HG03196 (cell line): ENCODE results near the gene LIPC.

Experiments
- ATAC-seq: cut with Tn5 transposase; IDR thresholded peaks from one replicate; pipeline ENCODE4 v1.9.1; 2021; ENCODE audit not compliant: unreplicated experiment

Gene LIPC

DNA sequence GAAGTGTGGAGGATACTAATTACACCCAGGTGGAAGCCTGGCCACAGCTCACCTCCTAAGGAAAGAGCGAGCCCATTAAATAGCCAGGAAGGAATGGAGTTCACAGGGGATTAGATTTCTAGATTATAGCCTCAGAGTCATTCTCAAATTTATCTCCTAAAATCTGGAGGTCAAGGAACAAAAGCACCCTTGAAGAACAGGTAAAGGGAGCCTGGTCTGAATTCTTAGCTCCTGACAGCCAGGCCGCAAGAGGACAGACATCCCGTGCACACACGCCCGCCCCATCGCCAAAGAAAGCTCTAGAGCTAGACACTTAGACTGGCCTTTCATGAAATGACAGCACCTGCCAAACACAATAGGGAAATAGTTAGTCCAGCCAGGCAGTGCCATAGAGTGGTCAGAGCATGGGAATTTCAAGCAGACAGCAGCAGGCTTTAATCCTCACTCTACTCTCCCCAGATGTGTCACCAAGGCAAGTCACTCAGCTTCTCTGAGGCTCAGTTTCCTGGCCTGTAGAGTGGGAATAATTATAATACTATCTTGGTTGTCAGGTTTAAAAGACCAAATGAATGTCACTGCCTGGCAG, 59.2 kb downstream of the LIPC start:
- ATAC-seq, result no peak

DNA sequence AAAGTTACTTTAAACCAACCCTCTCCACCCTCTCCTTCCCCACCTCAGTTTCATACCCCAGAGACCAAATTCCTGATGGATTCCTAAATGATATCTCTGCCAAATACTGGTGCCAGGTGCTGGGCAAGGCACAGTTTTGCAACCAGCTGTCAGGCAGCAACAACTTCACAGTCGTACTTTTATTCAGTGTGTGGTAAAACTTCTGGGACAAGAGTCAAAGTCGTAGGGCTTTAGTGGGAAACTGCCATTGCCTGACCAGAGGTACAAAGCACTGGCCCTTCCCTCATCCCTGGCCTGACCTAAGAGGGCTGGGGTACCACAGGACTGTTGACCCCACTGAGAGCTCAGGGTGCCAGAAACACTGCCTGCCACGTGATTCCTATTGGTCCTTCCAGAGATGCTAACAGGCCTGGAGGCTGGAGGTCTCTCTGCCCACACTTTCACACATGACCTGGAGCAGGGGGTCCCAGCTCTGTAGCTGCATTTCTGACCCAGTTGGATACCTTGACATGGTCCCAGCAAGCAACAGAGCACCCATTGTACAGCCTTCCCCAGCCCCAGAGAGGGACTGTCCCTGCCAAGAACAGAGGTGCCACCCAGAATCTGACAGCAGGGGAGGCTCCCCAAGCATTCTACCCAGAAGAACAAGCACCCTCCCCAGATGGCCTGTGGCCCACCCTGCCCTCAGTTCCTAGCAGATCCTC, 59.9 kb downstream of the LIPC start:
- no peak for ATAC-seq

DNA sequence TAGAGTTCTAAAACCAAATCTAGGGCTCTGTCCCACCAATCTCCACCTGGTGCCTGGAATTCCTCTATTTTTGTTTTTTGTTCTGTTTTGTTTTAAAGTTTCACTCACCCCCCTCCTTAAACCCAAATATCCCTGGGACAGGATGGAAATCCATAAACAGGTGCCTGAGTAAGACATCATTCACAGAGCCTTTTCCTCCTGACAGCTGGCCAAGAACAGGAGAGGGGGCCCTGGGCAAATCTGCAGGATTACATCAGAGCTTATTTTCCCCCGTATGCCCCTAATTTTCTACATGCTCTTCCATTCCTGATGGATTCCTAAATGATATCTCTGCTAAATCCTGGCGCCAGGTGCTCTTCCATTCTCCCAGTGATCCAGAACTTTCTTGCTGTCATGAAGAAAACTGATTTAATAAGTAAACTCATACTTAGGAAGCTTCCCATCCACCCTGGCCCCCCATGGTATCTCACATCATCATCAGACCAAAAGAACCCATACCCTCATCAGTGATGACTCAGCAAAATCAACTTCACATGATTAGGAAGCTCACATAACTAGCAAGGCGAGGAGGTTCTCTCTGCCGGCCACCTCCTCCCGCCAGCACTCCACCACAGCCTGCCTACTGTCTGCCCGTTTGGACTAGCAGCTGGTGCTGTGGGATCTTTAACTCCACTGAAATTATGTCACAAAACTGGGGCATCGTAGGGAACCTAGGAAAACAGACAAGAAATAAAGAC, 61.0 kb downstream of the LIPC start:
- ATAC-seq, result no peak

DNA sequence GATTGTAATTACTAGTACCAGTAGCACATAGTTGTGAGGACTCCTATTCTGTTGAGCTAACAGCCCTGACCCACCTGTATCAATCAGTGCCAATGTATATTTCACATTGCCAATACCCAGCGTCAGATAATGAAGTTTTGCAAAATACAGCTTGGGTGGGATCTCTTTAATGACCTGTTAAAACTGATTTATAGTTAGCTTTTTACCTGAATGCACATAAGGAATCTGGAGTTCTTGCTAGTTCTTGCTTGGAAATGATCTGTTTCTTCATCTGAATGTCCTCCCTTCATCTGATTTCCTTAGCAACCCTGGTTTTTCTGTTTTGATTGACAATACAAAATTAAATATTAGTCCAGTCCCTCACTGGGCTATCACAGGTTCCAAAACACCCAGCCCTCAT, 62.8 kb downstream of the LIPC start:
- ATAC-seq, result no peak

DNA sequence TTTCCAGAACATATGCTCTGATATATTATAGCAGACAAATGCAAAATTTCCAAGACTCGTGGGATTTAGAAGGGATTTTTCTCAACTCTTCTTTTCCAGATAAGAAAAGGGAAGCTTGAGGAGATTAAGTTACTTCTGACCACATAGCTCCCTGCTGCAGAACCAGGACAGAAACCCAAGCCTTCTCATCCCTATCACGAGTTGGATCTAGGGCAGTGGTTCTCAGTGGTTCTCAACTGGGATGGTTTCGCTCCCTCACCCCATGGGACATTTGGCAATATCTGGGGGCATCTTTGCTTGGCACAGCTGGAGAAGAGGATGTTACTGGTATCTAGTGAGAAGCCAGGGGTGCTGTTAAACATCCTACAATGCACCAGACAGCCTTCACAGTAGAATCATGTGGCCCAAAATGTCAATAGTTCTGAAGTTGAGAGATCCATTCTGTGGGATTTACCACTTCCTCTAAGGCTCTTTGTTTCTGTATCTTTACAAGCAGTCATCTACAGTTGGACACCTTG, 64.2 kb downstream of the LIPC start:
- no peak for ATAC-seq

DNA sequence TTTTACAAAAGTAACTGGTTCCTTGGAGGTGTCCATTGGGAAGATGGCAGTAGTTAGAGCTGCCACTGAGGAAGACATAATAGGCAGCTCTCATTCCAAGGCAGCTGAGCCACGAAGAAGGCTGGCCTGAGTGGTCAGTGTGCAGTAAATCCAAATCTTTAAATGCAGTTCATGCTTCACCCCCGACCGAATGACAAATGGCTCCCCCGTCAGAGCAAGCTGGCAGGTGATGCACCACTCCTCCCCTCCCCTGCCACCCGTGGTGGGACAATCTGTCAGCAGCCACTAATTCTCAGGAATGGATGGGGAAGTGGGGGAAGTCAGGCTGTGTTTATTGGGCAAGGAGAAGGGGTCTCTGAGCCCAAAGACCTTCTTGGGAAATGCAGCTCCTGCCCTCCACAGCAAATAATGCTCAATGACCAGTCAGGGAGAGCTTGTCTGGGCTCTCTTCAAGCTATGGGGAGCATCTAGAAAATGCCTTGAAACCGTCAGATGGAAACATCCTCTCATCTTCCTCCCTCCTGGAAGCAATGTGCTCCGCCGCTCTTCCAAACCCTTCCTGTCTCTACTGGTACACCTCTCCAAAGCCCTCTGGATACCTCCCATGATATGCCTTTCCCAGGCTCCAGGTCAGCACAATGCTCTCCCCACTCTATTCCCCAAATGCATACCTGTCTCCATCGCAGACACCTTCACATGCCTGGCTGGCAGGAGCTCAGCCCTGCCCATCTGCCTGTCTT, 65.4 kb downstream of the LIPC start:
- ATAC-seq, result no peak

DNA sequence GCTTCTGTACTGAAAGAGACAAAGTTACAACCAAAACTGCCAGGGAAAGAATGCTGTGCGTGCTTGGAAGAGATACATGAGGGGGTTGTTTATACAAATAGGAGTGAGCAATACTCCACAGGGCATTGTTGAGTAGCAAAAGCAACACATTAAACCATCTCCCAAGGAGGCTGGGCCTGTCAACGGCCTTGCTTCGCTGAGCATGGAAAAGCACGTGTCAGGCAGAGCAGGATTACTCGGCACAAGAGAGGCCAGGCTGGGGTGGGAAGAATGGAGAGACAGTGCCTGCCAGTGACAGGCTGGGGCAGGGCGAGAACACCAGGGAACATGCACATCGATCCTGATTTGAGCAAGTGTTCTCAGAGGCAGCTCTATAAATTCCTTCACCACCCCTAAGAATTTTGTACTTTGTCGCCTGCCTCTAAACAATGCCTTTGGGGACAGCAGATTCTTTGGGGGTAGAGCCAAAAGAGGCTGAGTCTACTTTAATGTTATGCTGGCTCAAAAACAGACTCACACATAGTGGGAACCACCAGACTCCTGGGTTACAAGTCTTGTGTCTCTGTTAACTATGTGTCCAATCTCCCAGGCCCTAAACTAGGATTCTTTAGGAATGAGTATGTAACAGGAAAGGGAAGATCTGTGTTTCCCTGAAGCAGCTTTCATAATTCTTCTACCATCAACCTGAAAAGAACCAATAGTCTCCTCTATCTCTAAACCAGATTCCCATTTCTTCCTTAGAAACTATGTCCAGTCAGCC, 67.2 kb downstream of the LIPC start:
- ATAC-seq, result no peak

DNA sequence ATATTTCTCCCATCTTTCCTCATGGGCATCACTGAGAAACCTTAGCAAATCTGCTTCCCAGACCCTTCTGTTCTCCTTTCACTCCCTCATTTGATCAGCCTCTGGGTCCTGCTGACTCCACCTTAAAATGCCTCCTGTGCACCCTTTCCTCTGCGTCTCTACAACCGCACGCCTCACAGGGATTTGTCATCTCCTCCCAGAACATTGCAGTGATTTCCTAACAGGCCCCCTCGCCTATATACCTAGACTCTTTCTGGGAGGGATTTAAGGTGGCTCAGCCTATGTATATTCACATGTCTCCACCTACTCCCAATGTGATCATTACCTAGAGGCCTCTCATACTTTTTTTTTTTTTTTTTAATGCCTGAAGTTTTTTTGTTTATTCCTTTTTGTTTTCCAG, 69.2 kb downstream of the LIPC start:
- ATAC-seq, result no peak

DNA sequence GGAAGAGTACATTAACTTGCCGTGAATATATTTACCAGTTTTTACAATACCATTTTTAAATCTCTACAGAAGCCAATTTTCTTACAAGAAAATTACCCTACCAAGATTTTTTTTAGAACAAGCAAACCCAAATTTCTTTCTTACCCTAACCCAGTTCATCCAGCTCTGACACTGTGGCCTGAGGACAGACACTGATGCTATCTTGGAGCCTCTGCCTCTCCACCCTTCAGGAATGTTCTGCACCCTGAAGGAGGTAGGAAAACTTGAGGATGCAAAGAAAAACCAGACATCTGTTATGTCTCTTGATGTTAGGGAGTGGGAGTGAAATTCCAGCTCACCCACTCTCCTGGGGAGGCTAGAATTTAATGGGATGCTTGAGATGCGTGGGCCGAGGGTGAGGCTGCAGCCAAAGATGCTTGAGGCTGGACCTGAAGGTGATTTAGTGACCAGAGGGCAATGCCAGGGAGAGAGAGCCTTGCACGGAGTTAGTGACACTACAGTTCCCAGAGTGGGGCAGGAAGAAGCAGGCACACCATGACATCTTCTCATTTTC, 69.9 kb downstream of the LIPC start:
- ATAC-seq, result no peak

DNA sequence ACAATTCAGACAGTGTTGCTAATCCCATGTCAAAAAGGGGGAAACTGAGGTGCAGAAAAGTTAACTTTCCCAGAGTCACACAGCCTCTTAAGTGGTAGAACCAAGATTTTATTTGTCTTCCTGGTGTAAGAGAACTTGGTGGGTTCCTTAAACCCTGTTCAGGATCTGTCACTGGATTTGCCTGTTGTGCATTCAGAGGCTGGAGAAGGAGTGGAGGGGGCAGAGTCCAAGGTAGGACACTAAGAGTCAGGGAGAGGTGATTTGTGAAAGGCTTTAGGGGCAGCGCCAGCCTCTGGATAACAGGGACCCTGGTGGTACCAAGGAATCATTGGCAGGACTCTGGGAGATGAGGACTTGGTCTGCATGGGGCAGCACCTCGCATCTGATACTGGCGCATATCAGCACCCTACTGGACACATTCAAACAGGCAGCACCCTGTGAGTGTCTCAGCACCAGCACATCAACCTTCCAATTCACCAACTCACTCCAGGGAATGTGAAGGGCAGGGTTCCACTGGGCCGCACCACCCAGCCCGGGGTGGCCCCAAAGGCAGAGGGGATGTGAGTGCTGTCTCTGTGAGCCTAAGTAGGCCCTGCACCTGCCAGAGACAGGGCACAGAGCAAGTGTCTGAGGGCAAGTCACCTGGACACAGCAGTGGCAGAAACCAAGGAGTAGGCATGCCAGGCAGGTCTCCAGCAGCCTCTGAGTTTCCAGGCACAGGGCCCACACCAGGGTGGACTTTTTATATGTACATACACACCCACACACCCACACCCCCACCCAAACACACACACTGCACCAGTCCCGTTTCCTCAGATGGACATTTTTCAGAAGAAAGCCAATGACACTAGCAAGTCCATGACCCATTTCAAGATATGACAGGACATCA, 71.6 kb downstream of the LIPC start:
- no peak for ATAC-seq

DNA sequence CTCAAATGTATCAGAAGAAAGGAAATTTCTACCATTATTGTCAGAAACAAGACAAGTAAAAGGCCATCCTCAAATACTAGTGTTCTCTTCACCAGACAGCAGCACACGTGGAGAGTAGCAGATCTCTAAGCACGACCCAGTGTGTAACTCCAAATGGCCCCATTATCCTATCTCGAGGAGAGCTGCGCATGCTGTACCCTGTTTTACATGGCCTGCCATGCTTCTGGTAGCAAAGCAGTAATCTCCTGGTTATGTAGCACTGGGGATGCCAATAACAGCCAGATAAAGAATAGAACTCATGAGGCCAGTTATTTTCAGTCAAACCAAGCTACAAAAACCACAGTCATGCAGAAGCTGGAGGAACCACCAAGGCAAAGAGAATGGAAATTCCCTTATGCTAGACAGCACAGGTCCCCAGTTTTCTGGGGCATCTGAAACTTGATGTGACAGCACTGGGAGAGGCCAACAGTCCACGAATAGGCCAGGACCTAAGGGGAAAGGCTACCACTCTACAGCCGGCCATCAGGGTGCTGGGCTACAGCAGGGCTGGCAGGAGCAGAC, 73.0 kb downstream of the LIPC start:
- no peak for ATAC-seq

DNA sequence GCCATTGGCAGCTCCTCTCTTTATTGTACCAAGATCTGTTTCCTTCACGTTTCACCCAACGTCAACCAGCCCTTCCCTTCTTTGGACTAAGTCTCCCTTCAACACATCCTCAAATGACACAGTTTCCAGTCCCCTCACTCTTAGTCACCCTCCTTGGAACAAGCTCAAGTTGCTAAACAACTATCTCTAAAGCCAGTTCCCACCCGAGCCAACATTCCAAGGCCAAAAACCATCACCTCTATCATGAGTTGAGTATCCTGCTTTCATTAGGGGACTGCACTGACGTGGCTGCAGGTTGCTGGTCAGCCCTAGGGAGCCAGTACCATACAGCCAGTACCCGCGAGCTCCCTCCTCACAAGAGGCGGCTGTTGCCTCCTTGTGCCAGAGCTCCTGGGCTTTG, 73.8 kb downstream of the LIPC start:
- ATAC-seq, result no peak

DNA sequence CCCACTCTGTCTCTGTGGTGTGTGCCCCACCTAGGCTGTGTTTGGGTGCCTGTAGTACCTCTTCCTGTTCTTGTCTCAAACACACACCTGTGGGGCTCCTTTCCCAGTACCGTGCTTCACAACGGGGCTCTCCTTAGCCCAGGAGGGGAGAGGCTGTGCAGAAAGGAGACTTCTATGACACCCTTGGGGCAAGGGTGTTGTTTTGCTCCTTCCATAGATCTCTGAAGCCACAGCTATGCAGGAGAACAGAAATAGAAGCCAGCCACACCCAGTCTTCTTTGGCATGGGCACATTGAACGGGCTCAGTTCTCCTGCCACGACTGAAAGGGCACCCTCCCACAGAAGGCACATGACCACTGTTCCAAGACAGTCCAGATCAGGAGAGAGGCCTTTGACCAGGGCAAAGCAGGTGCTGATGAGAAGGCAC, 74.3 kb downstream of the LIPC start:
- no peak for ATAC-seq

DNA sequence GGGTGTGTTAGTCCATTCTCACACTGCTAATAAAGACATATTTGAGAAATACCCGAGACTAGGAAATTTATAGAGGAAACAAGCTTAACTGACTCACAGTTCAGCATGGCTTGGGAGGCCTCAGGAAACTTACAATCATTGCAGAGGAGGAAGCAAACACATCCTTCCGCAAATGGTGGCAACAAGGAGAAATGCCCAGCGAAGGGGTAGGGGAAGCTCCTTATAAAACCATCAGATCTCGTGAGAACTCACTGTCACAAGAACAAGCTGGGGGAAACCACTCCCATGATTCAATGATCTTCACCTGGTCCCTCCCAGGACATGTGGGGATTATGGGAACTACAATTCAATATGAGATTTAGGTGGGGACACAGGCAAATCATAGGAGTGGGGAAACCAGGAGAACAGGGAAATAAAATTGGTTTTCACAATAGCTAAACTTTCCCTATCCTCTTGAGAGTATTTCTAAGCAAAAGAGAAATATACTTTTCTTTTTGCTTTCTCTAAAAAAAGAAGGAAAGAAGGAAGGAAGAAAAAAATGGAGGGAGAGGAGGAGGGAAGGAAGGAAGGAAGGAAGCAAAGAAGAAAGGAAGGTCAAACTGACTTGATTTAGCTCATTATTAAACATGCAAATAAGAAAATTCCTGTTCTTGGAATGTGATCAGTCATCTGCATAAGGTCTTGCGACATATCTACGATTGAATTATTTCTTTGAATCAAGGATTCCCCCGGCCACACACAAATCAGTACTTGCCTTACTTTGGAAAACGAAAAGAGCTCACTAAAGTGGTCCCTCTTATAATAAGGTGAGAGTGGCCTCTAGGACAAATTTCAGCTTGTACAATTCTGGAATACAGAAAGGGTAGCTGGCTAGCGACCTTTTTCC, 75.2 kb downstream of the LIPC start:
- ATAC-seq, result no peak

DNA sequence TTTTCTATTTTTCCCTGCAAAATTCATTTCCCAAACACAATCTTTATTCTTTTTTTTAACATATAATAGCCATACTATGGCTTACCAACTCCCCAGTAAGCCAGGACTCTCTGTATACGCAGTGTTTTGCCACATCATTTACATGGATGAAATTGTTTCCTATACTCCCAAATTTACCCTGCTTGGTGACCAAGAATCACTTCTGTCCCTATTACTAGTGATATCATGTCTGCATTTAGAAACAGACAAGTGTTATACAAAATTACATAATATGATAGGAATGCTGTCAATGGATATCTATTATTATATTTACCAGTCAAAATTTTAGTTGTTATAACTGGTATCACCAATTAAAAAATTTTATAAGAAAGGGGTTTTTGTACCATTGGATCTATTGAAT, 77.8 kb downstream of the LIPC start:
- ATAC-seq, result no peak

DNA sequence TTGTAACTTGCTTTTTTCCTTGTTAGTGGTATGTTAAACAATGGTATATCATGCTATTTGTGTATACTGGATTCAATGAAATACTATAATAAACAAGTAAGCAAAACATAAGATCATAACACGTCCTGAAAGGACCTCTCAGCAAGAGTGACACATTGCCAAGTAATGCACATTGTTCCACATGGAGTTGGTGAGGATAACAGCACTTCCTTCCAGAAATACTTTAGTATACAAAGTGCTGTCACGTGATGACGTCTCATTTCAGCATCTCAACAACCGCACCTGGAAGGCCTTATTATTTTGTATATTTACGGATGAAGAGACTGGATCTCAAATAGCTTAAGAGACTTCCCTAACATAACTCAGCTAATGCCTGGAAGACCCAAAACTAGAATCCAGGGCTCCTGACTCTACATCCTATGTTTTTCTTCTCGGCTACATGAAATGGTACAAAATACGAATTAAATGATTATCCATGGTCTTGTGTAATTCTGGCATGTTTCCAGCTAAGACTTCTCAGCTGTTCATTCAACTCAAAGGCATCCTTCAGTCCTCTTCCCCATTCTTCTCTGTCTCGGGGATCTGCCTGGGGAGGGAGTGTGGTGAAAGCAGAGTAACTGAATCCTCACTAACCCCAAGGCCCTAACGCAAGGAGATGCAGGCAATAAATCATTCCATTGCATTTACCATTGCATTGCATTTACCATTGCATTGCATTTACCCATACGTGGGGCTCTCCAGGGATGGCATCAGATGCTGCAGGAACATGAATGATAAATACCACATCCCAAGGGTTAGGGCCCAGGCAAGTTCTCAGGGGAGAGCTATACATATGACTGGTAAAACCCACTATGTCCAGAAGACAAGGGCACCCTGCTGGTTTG, 79.2 kb downstream of the LIPC start:
- no peak for ATAC-seq

DNA sequence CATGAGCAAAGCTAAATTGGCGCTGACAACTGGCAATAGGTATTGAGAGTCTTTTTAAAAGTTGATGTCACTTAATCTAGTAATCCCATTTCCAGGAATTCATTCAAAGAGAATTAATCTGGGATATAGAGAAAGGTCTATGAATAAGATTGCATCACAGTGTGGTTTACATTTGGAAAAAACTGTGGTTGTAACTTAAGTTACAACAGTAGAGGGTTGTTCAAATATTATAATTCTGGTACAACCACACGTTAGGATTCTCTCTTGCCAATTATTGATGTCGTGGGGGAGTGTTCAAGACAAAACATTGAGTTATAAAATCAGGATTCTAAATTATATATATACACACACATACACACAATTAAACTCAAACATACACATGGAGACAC, 79.8 kb downstream of the LIPC start:
- no peak for ATAC-seq
